Epidermal melanocyte (primary cell): Measurements from ENCODE around the gene TRIML1.
"Not testable (repeated sequence)": the region's sequence is repeated elsewhere in the genome, so short reads cannot be mapped to it uniquely, and the experiment has no call there.

Source experiments
- DNase-seq: peaks from one replicate; pipeline ENCODE4 v3.0.0; 2011; ENCODE audit warnings: low spot score; ENCODE audit not compliant: insufficient read length

The TRIML1 gene

DNA sequence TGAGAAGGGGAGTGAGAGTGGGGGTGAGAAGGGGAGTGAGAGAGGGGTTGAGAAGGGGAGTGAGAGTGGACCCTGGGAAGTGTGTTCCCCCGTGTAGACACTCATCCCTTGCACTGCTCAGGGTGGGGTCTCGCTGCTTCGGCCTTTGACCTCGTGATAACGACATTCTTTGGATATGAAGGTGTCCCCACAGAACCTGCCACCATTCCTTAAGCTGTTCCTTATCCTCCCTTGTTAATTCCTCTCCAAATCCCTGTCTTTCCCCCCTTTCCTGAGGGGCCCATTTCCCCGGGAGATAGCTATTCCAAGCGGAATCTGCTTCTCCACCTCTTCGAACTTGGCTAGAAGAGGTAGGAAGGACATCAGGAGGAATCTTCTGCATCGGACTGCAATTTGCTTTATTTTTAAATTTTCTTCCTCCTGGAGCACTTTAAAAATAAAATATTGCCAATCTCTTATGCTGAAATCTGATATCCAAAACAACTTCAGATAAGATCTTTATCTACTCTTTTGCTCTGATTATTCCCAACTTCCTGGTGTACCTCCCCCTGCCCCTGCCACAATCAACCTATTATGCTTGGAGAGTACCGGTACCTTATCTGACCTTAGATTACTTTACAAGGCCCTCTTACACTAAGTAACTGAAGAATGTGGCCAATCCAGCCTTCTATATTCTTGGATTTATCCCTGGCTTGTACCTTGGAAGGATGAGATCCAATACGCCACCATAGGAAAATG, 15.6 kb downstream of the TRIML1 start:
- DNase-seq = no peak

DNA sequence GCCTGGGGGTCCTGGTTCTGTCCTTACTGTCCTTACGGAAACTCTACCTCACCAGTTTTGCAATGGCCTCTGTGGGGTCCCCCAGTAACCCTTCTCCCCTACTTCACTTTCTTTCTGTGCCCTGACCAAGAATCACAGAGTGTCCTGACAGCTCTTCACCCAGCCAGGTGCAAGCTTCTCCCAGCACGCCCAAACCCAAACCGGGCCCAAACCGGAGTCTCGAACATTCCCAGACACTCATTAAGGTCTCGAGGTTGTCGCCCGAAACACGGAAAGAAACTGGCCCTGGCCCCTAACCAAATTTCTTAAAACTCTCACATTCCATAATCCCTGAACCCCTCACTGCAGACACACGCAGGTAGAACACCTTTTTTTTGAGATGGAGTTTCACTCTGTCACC, 19.1 kb downstream of the TRIML1 start:
- DNase-seq = no peak

- DNase-seq = not testable (repeated sequence)
Measured at GRCh38 chr4:188159513-188160226, 20.4 kb downstream of the TRIML1 start.

- no peak for DNase-seq
Measured at GRCh38 chr4:188160406-188160805, 21.2 kb downstream of the TRIML1 start.

- no peak for DNase-seq
Measured at GRCh38 chr4:188161167-188161566, 21.9 kb downstream of the TRIML1 start.

DNA sequence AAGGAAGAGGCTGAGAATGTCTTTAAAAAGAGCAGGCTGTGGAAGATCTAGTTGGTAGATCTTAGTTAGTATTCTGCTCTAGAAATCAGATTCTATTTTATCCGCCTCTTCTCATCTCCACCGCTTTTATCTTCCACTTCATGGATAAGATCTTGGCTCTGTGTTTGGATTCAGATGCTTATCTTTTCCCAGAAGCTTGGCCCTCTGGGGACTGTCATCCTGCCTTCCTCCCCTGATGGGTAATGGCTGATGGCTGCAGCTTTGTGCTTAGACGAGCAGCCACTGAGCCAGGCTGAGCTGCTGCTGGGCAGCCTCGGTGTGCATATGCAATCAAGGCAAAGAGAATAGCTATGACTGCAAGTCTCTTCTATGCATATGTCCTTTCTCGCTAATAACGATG, 23.5 kb downstream of the TRIML1 start:
- DNase-seq = no peak

DNA sequence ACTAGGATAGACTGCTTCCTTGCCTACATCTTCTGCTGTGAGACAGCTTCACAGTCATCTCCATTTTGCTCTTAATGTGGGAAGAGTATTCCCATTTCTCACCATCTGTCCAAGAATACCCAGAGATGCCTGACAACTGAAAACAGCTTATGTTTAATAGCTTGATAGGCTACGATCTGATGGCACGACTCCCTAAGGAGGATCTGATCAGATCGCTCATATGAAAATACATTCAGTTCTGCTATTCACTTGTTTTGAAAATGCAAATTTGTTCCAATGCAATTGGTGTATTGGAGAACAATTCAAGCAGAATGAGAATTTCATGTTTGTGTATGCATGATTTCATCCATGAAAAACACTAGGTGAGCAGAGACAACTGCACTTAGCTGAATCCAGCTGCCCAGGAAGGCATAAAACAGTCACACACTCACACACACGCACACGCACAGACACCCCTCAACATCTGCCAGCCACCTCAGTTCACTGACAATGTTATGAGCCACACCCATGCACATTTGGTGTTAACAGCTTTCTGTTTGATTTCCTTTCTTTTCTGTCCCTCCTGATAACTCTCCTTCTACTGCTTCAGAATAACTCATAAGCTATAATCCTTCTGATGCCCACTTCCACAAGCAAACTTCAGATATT, 29.6 kb downstream of the TRIML1 start:
- DNase-seq = no peak

- no peak for DNase-seq
Measured at GRCh38 chr4:188171551-188171950, 32.3 kb downstream of the TRIML1 start.

GRCh38 chr4:188175288-188175687, 36.0 kb downstream of the TRIML1 start:
- DNase-seq = no peak

DNA sequence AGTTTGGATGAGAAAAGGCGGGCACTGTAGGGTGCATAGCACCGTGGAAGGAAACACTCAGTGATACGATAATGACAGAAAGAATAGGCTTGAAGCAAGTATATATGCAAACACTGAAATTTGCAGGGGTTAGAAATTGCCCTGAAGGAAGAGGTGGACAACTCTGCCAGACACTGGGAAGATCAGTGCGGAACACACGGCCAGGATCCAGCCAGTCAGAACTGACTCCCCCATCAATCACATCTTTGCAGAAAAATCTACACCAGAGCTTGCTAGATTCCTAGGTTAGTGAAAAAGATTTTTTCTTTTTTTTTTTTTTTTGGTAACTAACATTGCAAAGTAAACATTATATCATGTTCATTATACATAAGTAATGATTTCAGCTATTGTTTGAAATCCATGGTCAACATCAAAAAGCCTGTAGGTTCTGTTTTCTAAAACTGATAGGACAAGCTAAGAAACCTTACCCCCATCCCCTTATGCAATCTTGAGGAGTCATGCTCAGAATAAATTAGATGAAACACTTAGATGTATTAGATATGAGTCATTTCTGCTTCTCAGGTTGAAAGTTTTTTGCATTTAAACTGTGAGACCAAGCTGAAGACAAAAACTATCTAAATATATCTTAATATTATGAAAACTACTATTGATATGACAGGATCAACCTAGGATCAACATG, 38.9 kb downstream of the TRIML1 start:
- no peak for DNase-seq

GRCh38 chr4:188178806-188179205, 39.6 kb downstream of the TRIML1 start:
- DNase-seq = no peak

DNA sequence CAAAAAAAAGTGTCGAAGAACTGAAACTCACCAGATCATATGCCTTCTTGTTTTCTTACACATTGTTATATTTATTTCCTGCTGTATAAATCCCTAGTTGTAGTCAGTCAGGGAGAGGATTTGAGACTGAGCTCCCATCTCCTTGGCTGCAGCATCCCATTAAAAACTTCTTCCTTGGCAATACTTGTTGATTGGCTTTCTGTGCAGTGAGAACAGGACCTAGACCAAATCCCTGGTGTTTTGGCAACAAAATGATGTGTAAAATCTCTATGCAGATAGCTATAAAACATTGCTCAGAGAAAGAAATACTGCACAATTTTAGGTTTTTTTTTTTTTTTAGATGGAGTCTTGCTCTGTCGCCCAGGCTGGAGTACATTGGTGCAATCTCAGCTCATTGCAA, 47.9 kb downstream of the TRIML1 start:
- DNase-seq = no peak

GRCh38 chr4:188190461-188190860, 51.2 kb downstream of the TRIML1 start:
- DNase-seq = no peak

- no peak for DNase-seq
Measured at GRCh38 chr4:188194421-188194820, 55.2 kb downstream of the TRIML1 start.

GRCh38 chr4:188195389-188195985, 56.2 kb downstream of the TRIML1 start:
- DNase-seq = no peak

DNA sequence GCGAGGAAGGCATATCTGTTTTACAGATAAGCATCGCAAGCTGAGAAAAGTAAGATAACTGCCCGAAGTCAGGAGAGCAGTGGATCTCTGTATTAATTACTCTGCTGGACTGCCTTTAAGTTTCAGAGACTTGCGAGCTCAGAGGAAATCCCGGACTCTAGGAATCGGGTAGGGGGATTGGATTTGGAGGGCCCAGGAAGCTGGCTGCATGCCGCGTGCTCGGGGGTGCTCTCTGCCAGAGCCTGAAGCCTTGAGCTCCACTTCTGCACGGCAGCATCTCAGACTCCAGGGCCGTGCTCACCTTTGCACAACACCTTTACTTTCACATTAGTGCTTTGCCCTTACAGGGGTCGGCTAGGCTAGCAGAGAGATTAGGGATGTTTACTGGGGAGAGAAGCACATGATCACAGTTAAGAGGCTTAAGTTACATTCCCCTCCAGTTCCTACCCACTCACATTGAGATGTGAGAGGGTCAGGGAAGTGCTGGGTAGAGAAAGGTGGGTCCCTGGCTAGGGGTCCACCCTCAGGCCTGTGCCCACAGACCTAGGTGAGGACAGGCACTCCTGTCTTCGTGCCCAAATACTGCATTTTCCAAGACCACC, 57.0 kb downstream of the TRIML1 start:
- DNase-seq = no peak
